Activated CD4-positive, alpha-beta T cell treated with anti-CD3 and anti-CD28 coated beads, Interleukin-2, amount 50 U/mL, for 1 hour (primary cell): Measurements from ENCODE around the gene MMS22L.

Experiments used
- DNase-seq: peaks from one replicate; pipeline ENCODE4 v3.0.0-alpha.2; 2020

Gene MMS22L, protein sequence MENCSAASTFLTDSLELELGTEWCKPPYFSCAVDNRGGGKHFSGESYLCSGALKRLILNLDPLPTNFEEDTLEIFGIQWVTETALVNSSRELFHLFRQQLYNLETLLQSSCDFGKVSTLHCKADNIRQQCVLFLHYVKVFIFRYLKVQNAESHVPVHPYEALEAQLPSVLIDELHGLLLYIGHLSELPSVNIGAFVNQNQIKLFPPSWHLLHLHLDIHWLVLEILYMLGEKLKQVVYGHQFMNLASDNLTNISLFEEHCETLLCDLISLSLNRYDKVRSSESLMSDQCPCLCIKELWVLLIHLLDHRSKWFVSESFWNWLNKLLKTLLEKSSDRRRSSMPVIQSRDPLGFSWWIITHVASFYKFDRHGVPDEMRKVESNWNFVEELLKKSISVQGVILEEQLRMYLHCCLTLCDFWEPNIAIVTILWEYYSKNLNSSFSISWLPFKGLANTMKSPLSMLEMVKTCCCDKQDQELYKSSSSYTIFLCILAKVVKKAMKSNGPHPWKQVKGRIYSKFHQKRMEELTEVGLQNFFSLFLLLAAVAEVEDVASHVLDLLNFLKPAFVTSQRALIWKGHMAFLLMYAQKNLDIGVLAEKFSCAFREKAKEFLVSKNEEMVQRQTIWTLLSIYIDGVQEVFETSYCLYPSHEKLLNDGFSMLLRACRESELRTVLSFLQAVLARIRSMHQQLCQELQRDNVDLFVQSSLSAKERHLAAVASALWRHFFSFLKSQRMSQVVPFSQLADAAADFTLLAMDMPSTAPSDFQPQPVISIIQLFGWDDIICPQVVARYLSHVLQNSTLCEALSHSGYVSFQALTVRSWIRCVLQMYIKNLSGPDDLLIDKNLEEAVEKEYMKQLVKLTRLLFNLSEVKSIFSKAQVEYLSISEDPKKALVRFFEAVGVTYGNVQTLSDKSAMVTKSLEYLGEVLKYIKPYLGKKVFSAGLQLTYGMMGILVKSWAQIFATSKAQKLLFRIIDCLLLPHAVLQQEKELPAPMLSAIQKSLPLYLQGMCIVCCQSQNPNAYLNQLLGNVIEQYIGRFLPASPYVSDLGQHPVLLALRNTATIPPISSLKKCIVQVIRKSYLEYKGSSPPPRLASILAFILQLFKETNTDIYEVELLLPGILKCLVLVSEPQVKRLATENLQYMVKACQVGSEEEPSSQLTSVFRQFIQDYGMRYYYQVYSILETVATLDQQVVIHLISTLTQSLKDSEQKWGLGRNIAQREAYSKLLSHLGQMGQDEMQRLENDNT

DNA sequence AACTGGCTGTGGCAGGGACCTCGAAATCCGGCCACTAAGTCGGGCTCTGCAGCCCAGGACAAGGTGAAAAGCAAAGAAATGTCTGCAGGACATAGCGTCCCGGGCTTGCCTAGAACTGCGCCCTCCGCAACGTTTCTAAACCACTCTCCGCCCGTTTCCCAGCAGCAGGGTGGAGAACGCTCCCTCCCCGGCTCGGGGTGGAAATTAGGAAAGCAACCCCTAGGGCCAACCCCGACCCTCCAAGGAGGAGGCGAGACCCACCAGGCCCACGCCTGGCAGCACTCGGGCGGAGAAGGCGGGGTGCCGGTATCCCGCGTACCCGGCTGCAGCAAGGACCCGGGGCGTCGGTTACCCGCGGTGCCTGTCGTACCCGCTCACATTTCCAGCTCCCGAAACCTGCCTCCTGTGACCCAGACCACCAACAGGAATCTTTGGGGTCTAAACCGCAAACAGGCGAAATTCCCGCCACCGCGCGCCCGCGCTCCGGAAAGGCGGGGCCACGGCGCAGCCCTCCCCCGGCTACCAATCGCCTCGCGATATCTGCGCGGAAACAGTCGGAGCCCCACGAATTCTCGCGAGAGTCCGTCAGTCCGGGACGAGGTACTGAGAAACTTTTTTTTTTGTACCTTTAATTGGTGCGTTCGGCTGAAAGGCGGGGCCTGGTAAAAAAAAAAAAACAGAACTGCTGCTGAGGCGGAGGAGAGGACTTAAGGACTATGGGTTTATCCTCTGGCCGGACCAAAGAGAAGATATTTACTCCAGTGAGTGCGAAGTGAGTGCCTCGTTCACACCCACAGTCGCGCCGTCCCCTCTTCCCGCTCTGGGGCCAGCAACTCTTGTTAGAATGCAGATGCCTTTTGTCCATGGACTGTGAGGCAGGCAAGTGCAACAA lies at the start of gene MMS22L:
Gene MMS22L, minus strand, starts transcription at position 491 of the 892 bp plus-strand sequence. CDS start 739 bp downstream, outside the sequence.
- peak; percentile 91 for DNase-seq

DNA sequence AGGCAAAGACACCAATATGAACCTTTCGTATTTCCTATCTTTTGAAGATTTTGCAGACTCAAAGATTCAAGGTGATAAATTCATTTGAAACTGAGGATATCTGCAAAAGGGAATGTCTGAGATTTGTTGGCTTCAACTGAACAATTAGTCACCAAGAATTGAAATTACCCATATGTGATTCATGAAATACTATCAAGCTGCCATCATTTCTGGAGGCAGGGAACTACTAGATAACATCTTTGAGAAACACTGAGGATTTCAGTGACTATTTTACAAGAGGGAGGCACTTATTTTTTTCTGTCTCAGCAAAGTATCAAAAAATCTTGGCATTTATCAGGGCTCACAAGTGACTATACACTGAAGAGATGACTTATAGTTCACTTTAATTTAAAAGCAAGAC lies 39.8 kb upstream of the MMS22L start:
- DNase-seq, result no peak

DNA sequence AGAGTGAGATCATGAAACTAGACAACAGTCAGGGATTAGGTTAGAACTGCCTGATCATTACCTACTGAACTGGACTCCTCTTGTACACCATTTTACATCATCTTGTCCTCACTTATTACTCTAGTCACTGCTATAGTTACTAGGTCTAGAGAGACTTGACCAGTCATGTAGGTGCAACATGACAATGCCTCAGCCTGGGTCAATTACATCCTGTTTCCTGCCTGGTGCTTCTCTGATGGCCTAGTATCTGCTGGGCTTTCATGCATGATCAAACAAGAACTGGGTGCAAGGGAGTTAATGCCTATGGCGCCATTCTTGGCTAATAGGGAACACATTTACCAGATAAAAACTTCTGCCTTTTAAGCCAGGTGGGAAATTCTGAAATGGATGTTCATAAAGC lies 39.2 kb upstream of the MMS22L start:
- no peak for DNase-seq

DNA sequence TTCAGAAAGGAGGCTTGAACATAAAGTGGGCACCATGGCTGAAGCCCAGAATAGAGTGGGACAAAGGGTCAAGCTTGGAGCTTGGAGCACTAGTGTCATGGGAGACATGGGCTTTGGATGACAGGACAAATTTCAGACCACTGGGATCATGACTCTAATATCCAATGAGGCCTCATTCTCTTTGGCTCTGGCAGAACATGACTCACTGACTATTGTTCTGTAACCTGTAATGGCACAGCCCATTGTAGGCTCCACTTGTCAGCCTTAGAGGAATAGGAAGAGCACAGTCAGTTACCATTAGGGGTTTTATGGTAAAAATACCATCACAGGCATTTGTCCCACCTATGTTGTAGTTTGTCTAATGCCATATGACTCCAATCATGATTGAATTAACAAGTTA lies 34.0 kb upstream of the MMS22L start:
- no peak for DNase-seq

DNA sequence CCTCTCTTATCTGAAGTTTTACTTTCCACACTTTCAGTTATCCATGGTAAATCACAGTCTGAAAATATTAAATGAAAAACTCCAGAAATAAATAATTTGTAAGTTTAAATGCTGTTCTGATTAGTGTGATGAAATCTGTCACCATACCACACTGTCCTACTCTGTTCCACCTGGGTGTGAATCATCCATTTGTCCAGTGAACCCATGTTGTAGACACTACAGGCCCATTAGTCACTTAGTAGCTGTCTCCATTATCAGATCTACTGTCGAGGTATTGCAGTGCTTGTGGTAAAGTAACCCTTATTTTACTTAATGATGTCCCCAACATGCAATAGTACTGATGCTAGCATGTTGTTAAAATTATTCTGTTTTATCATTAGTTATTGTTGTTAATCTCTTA lies 29.2 kb upstream of the MMS22L start:
- no peak for DNase-seq

DNA sequence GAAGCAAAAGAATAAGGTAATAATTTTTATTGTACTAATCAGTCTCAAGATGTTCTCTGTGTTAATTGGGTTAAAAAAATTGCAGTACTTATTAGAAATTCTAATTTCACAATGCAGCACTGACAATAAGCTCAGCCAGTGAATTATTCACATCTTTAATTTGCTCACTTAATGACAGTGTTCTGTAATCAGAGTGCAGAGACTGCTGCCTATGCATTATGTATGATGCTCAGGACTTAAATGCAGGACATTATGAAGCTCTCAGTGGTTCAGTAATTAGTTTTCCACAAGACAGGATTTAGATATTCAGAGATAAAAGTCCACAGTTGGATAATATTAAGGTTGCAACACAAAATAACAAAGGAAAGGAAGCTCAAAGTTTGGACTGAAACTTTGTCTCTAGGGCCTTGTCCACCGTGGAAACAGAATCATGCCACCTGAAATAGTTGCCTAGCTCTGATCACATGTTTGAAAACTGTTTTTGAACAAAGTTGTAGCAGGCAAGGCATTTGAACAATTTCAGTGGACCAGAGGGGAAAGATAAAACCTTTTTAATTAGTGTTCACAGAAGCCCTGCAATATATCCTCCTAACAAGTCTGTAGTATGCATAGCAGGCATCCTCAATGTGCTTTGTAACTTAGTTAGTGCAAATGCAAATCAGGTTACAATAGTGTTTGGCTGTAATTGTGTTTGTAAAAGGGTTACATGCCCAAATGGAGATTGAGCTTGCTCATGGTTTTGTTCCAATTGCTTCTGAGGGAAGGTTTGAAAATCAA lies 23.7 kb upstream of the MMS22L start:
- DNase-seq, result no peak

DNA sequence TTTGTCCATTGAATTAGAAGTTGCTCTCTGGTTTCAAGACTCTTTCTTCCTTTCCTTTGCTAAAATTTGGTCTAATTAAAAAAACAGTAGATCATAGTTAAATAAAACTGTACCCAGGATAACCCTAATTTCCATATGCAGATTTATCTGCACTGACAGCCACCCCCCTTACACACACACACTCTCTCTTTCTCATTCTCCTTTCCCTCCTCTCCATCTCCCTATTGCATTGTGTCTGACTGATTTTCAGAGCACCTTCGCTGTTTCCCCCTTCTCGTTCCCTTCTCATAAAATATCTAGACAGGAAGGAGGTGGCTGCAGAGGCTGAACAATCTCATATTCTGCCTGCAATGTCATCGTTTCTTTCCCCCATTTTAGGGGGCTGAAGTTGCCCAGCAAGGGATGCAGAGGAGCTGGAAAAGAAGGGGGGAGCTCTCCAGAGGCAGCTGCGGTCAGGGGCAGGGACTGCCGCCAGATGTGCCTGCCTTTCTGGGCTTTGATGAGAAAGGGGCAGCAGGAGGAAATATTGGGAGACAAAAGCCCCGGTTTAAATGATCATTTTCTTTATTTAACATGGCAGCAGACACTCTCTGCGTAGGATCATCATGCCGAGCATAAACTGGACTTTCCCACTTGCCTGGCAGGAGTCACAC lies 22.5 kb upstream of the MMS22L start:
- DNase-seq, result no peak

DNA sequence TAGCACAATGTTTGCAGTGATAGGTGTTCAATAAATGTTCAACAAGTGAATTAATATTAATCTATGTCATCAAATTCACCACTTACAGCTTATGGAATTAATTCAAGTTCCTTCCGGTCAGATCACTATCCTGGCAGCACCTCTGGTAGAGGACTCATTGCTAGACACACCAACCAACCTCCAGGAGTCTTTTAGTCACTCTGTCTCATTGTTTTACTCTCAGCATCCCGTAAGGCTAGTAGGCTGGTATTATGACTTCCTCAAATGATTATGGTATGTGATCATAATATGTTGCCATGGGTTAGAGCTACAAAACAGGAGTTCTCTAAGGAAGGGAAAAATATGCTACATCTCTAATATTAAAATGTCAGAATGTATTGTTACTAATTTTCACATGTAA lies 21.7 kb upstream of the MMS22L start:
- no peak for DNase-seq

DNA sequence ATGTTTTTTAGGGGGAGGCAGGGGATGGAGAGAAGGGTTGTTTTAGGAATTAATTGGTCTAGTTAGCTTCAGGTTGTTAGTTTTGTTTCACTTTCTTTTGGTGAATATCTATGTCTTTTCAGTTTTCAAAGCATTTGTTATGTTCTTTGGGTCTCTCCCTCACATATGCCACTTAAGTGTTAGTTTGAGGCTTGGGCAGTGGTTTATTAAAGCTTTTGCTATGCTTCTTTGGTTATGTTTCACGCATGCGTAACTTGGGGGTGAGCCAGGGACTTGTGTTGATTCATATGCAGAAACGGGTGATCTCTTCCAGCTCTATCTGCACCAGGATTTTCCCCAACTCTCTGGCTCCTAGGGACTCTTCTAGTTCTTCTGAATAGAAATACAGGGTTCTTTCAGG lies 11.4 kb upstream of the MMS22L start:
- no peak for DNase-seq

DNA sequence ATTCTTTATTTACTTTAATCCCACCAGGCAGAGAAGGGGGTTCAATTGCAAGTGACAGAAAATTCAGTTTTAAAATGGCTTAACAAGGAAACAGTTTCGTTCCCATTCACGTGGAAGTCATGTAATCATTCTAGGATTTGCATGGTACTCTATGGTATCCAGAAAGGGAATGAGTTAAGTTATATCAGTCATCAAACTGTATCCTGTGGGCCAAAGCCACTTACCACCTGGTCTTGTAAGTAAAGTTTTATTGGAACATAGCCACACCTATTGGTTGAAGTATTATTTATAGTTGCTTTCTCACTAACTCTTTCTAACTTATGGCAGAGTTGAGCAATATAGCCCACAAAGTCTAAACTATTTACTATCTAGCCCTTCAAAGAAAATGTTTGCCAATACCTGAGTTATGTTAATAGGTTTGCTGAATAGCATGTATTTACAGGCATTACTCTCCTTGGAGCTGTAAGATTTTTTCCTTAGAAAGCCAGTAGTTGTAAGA lies 10.2 kb upstream of the MMS22L start:
- DNase-seq, result no peak

DNA sequence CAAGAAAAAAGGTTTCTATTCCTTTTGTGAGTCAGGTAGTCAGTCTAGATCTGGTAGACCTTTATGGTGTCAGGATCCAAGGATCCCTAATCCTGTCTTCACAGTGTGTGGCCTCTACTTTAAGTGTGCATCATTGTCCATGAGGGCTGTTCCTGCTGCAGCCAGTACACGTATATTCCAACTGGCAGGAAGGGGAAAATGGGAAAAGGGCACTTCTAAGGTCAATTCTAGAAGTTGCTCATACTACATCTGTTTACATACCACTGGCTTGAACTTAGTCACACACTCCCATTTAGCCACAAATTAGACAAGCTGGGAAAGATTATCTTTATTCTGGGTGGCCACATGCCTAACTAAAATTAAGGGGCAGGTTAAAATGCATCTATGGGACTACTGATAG lies 9.7 kb upstream of the MMS22L start:
- no peak for DNase-seq

DNA sequence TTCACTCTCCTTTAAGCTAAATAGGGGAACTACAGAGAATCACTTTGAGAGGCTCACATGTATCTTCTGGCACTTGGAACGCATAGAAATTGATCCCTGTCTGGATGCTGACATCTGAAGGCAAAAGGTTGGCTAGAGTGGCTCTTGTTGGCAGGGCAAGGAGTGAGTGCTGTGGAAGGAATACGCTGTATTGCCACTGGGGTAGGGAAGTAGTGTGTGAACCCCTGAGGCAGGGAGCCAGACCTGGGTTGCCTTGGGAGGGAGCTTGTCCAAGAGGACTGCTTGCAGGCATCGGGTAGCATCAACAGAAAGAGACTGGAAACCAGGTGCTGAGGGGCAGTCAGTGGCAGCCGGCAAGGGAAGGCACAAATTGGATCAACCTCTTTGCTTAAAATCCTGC lies 8.9 kb upstream of the MMS22L start:
- no peak for DNase-seq

DNA sequence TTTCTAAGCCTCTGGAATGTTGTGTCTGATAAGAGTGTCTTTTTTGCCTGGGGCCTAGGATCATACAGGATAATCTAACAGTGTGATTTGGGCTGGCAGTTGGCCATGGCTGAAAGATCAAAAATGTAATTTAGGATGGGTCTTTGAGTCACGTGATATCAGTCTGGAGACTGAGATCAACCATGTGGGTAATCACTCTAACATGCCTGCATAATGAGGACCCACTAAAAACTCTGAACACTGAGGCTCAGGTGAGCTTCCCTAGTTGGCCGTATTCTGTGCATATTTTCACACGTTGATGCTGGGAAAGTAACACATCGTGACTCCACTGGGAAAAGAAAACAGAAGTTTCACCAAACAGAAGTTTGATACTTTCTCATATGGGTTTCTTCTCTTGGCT lies 6.3 kb upstream of the MMS22L start:
- DNase-seq, result no peak

DNA sequence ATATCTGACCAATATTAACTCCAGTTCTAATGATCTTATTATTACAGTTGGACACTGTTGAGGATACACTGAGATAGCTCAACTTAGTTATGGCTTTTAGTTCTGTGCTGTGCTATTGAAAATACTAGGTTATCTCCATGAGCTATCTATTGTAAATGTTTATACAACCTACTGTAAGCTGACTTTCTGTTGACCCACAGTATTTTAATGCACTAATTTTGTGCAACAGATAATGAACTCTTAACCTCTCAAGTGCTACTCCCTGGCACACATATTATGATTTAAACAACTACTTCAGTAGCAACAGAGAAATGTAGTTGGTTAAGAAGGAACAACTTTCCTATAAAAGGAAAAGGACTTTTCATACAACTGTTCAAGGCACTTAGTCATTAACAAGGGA lies 5.2 kb upstream of the MMS22L start:
- no peak for DNase-seq

DNA sequence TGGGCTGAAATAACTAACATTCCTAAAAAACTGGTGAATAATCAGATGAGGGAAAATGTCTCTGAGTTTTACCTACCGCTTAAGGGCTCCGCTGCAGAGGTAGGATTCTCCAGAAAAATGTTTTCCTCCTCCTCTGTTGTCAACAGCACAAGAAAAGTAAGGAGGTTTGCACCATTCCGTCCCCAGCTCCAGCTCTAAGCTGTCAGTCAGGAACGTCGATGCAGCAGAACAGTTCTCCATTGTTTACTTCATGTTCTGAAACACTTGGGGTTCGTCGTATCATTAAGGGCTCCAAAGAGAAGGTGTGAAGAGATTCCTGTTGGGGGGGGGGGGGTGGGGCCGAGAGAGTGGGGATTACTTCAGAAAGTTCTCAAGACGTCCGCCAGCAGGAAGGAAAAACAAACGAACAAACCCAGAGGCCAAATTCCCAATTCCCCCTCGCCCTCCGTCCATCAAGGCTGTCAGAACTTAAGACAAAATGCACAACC lies 734 bp downstream of the MMS22L start:
- no peak for DNase-seq

DNA sequence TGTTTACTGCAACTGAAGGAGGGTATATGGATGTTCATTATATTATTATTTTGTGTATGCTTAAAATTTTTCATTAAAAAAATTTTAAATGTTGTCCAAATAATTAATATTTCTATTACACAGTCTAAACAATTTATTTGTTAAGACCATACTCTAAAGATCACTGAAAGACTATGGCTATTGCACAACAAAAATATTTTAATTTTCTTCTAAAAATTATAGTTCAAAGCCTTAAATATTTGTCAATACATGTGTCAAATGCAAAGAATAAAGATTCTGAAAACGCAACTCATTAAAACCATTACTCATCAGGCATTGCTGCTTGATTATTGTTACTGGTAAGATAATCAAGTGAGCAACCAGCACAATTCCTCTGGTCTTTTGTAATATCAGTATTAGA lies 2.2 kb downstream of the MMS22L start:
- no peak for DNase-seq

DNA sequence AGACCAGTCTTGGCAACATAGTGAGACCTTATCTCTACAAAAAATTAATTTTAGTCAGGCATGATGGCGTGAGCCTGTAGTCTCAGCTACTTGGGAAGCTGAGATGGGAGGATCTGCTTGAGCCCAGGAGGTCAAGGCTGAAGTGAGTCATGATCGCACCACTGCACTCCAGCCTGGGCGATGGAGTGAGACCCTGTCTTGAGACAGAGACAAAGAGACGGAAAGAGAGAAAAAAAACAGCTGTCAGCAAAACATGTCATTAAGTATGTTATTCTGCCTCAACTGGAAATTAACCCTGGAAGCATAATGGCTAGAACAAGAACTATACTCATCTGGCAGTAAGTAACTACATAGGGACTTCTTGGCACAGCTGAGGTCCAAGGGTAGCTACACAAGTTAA lies 7.2 kb downstream of the MMS22L start:
- DNase-seq, result no peak

DNA sequence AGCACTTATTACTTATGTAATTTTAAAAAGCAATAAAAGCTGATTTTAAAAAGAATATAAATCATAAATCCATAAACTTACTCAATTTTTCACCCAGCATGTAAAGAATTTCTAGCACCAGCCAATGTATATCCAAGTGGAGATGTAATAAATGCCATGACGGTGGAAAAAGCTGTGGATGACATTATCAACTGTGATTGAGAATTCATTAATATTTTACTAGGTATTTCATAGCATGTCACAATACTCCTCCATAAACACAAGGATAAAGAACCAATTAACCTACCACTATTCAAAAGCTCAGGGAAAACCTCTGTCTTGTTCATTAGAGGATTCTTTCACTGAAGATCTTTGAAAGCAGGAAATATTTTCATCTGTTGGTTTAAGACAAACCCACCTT lies 13.2 kb downstream of the MMS22L start:
- DNase-seq, result no peak

DNA sequence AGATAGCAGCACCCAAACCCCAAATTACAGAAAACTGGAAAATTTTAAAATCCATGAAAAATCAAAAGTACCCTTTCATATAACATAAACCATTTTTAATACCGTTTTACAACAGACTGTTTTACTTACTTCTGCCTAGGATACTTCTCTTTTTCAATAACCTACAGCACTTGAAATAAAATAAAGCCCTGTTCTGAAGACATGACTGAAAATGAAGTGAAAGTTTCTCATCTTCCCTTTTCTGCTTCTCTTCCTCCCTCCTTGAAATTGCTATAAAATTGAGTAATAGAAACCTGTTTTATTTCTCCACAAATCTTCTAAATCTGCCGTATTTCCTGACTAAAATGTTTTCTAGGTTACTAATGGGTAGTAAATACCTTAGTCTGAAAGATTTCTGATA lies 20.3 kb downstream of the MMS22L start:
- DNase-seq, result no peak

DNA sequence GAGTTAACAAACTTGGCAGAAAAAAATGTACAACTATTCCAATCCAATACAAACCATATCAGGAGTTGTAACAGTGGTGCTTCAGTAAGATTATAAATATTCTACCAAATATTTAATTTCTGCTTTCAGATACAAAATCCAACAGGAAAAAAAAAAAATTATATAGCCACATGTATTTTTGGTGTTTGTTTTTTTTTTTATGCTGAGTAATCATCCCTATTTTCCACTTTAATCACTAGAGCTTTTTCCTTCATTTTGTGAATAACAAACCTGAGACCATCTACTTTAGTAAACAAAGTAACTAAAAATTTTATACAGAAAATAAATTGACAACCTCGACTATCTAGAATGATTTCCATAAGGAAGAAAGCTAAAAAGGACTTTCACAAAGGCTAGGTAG lies 36.2 kb downstream of the MMS22L start:
- no peak for DNase-seq

DNA sequence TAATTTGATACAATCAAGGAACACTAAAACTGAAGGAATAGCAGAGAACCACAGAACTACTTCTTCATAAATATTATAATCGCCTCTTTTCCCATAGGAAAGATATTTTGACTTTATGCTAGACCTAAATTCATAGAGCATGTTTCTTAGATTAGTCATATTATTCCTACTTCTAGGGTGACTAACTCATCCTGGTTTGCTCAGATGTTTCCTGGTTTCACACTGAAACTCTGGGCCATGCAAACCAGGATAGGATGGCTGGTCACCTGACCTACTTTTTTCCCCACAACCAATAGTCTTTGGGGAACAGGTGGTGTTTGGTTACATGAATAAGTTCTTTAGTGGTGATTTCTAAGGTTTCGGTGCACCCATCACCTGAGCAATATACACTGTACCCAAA lies 42.8 kb downstream of the MMS22L start:
- DNase-seq, result no peak
